SJCRH30 (cell line): ENCODE data around the gene TAL2. TPM values are rescaled to one million over a fixed set of nuclear protein-coding genes. Genes with fewer than 3 reads are reported as not detected.
A peak's percentile ranks its signal among the peaks of the same experiment; 100 is the strongest.

Source experiments
- DNase-seq, 2 experiments: peaks; one replicate each; pipeline ENCODE4 v3.0.0-alpha.2; 2015 to 2020
- H3K27ac ChIP-seq: fragments of 250-450 bp; sonication (Bioruptor Pico); 2 replicates; pipeline ENCODE4 v1.5.1; 2020; ENCODE audit warnings: mild to moderate bottlenecking, moderate library complexity
- H3K27me3 ChIP-seq: fragments of 250-450 bp; sonication (Bioruptor Pico); 2 replicates; pipeline ENCODE4 v1.5.1; 2020; ENCODE audit warnings: mild to moderate bottlenecking, moderate library complexity
- H3K36me3 ChIP-seq: fragments of 250-450 bp; sonication (Bioruptor Pico); 2 replicates; pipeline ENCODE4 v1.5.1; 2020; ENCODE audit warnings: mild to moderate bottlenecking, moderate library complexity
- H3K4me1 ChIP-seq: fragments of 250-450 bp; sonication (Bioruptor Pico); 2 replicates; pipeline ENCODE4 v1.5.1; 2020; ENCODE audit warnings: mild to moderate bottlenecking, moderate library complexity
- H3K4me3 ChIP-seq: fragments of 250-450 bp; sonication (Bioruptor Pico); 2 replicates; pipeline ENCODE4 v1.5.1; 2020; ENCODE audit warnings: mild to moderate bottlenecking, moderate library complexity
- H3K9me3 ChIP-seq: fragments of 250-450 bp; sonication (Bioruptor Pico); replicated peaks from 2 replicates; pipeline ENCODE4 v1.5.1; 2020; ENCODE audit warnings: mild to moderate bottlenecking, moderate library complexity
- total RNA-seq: library from RNA; depleted of rRNA; stranded (reverse); fragments of >200 nt; shearing (Covaris generic); gene quantifications from 2 replicates; pipeline ENCODE4 v1.2.3, GENCODE V29; 2014

The TAL2 gene
- total RNA-seq, 1 experiment from 2014 or later = not detected

- Histone ChIP-seq H3K4me3 (no peak overlapping the region), H3K9me3 (no peaks in the 10 kb centered on the region), H3K27me3 (no peaks in the 10 kb centered on the region), H3K4me1 (no peaks in the 10 kb centered on the region), H3K27ac (no peak overlapping the region), H3K36me3 (no peaks in the 10 kb centered on the region)
- DNase-seq = no peak
Observed at GRCh38 chr9:105658351-105658750, 3.9 kb upstream of the TAL2 start.

- Histone ChIP-seq H3K36me3 (no peaks in the 10 kb centered on the region), H3K27ac (no peak overlapping the region), H3K27me3 (no peaks in the 10 kb centered on the region), H3K4me3 (no peak overlapping the region), H3K9me3 (no peaks in the 10 kb centered on the region), H3K4me1 (no peaks in the 10 kb centered on the region; the same call in 1 of the 2 replicates)
- DNase-seq = no peak
Observed at GRCh38 chr9:105661011-105661410, 1.2 kb upstream of the TAL2 start.

- no peak for DNase-seq
- Histone ChIP-seq H3K4me1 (no peaks in the 10 kb centered on the region; the same call in 1 of the 2 replicates), H3K4me3 (no peak overlapping the region), H3K36me3 (no peaks in the 10 kb centered on the region), H3K27me3 (peaks cover 4% of the 10 kb centered on the region; the same call in 1 of the 2 replicates), H3K27ac (no peak overlapping the region), H3K9me3 (no peaks in the 10 kb centered on the region)
Observed at GRCh38 chr9:105663914-105664313, 1.7 kb downstream of the TAL2 start.

GRCh38 chr9:105667867-105668266, 5.6 kb downstream of the TAL2 start:
- peaks cover 4% of the 10 kb centered on the region; the same call in 1 of the 2 replicates for H3K27me3 ChIP-seq
- no peak overlapping the region for H3K27ac ChIP-seq
- no peaks in the 10 kb centered on the region for H3K9me3 ChIP-seq
- H3K4me1 ChIP-seq = no peaks in the 10 kb centered on the region; the same call in 1 of the 2 replicates
- H3K4me3 ChIP-seq = no peak overlapping the region
- no peak for DNase-seq
- no peaks in the 10 kb centered on the region for H3K36me3 ChIP-seq

GRCh38 chr9:105670315-105670714, 8.1 kb downstream of the TAL2 start:
- no peak overlapping the region for H3K27ac ChIP-seq
- no peak for DNase-seq
- H3K4me1 ChIP-seq = no peaks in the 10 kb centered on the region
- H3K27me3 ChIP-seq = peaks cover 4% of the 10 kb centered on the region; the same call in 1 of the 2 replicates
- H3K9me3 ChIP-seq = no peaks in the 10 kb centered on the region
- H3K4me3 ChIP-seq = no peak overlapping the region
- H3K36me3 ChIP-seq = no peaks in the 10 kb centered on the region

- Histone ChIP-seq H3K27ac (no peak overlapping the region), H3K4me1 (no peaks in the 10 kb centered on the region), H3K9me3 (no peaks in the 10 kb centered on the region), H3K36me3 (no peaks in the 10 kb centered on the region), H3K27me3 (peaks cover 4% of the 10 kb centered on the region; the same call in 1 of the 2 replicates), H3K4me3 (no peak overlapping the region)
- no peak for DNase-seq
Observed at GRCh38 chr9:105670775-105671174, 8.5 kb downstream of the TAL2 start.

- Histone ChIP-seq H3K36me3 (no peaks in the 10 kb centered on the region), H3K27ac (no peak overlapping the region), H3K4me3 (no peak overlapping the region), H3K4me1 (no peaks in the 10 kb centered on the region), H3K9me3 (no peaks in the 10 kb centered on the region), H3K27me3 (peaks cover under 1% of the 10 kb centered on the region; the same call in 1 of the 2 replicates)
- DNase-seq = no peak
Observed at GRCh38 chr9:105672711-105673234, 10.5 kb downstream of the TAL2 start.

GRCh38 chr9:105673850-105674387, 11.7 kb downstream of the TAL2 start:
- H3K4me3 ChIP-seq = no peak overlapping the region
- no peak for DNase-seq
- H3K27me3 ChIP-seq = peaks cover 3% of the 10 kb centered on the region; the same call in 1 of the 2 replicates
- H3K4me1 ChIP-seq = peaks cover 8% of the 10 kb centered on the region
- H3K36me3 ChIP-seq = no peaks in the 10 kb centered on the region
- H3K9me3 ChIP-seq = no peaks in the 10 kb centered on the region
- H3K27ac ChIP-seq = no peak overlapping the region

DNA sequence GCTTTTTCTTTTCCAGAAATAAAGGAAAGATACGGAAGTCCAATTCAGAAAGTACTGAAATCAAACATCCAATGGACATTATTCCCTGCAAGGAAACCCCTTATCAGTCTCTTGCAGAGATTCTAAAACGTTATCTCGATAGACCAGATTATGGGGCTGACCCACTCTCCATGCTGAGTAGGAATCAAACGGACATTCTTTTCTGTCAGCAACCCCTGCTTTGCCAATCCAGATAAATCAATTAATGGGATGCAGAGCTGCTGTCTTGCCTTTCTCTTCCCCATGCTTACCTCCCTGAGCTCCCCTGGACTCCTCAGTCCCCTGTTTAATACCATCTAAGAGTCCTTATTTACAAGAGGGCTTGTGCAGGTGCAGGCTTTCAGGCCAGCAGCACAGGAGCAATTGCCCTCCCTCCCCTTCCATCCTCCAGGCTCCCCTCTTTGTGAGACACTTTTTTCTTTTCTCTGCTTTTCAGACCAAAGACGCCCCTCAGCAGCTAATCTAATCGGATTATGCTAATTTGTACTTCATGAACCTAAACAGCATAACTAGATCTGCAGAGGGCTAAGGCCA, 14.2 kb downstream of the TAL2 start:
- Histone ChIP-seq H3K27me3 (peaks cover 3% of the 10 kb centered on the region; the same call in 1 of the 2 replicates), H3K9me3 (no peaks in the 10 kb centered on the region), H3K27ac (no peak overlapping the region), H3K36me3 (no peaks in the 10 kb centered on the region), H3K4me1 (peaks cover 13% of the 10 kb centered on the region), H3K4me3 (no peak overlapping the region)
- no peak for DNase-seq

- H3K27me3 ChIP-seq = peaks cover 3% of the 10 kb centered on the region; the same call in 1 of the 2 replicates
- H3K4me1 ChIP-seq = peaks cover 13% of the 10 kb centered on the region
- peak; percentile 30 to 50 for DNase-seq
- no peak overlapping the region for H3K27ac ChIP-seq
- no peaks in the 10 kb centered on the region for H3K9me3 ChIP-seq
- H3K36me3 ChIP-seq = no peaks in the 10 kb centered on the region
- no peak overlapping the region for H3K4me3 ChIP-seq
Observed at GRCh38 chr9:105678163-105678562, 15.9 kb downstream of the TAL2 start.

GRCh38 chr9:105678781-105679180, 16.5 kb downstream of the TAL2 start:
- H3K36me3 ChIP-seq = no peaks in the 10 kb centered on the region
- H3K4me1 ChIP-seq = peaks cover 13% of the 10 kb centered on the region
- no peak overlapping the region for H3K27ac ChIP-seq
- H3K27me3 ChIP-seq = peaks cover 3% of the 10 kb centered on the region; the same call in 1 of the 2 replicates
- no peaks in the 10 kb centered on the region for H3K9me3 ChIP-seq
- no peak for DNase-seq
- H3K4me3 ChIP-seq = no peak overlapping the region

GRCh38 chr9:105679257-105680022, 17.2 kb downstream of the TAL2 start:
- H3K27me3 ChIP-seq = peaks cover 3% of the 10 kb centered on the region; the same call in 1 of the 2 replicates
- H3K36me3 ChIP-seq = no peaks in the 10 kb centered on the region
- no peaks in the 10 kb centered on the region for H3K9me3 ChIP-seq
- peak in 1 of 2 experiments; percentile 29 for DNase-seq
- peaks cover 13% of the 10 kb centered on the region for H3K4me1 ChIP-seq
- no peak overlapping the region for H3K27ac ChIP-seq
- H3K4me3 ChIP-seq = no peak overlapping the region

DNA sequence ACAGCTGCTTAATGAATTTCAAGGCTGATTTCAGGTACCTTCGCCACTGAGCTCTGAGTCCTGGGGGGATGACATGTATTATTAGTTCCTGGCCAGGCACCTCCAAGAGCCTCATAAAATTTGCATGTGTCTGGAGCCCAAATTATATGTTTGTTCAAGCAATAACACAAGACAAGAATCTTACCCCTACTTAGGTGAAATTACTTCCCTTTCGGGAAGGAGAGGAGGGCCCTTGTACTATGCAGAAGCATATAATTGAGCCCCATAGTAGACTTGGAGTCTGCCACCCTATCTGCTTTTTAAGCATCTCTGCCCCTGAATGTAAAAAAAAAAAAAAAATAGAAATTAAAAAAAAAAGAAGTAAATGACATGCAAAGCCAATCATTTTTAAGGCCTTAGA, 19.1 kb downstream of the TAL2 start:
- H3K4me1 ChIP-seq = peaks cover 13% of the 10 kb centered on the region
- H3K9me3 ChIP-seq = no peaks in the 10 kb centered on the region
- H3K27me3 ChIP-seq = peaks cover 3% of the 10 kb centered on the region; the same call in 1 of the 2 replicates
- no peak overlapping the region for H3K4me3 ChIP-seq
- H3K36me3 ChIP-seq = no peaks in the 10 kb centered on the region
- H3K27ac ChIP-seq = no peak overlapping the region
- no peak for DNase-seq

GRCh38 chr9:105681724-105682123, 19.5 kb downstream of the TAL2 start:
- no peak for DNase-seq
- peaks cover 13% of the 10 kb centered on the region for H3K4me1 ChIP-seq

More at GRCh38 chr9:105681724-105682123, 19.5 kb downstream of the TAL2 start:
- Histone ChIP-seq H3K27ac (no peak overlapping the region), H3K9me3 (no peaks in the 10 kb centered on the region), H3K36me3 (no peaks in the 10 kb centered on the region), H3K27me3 (peaks cover 3% of the 10 kb centered on the region; the same call in 1 of the 2 replicates), H3K4me3 (no peak overlapping the region)
